ENCODE measurements around the gene CCDC78. TPM values are rescaled to one million over a fixed set of nuclear protein-coding genes. Genes with fewer than 3 reads are reported as not detected.
A peak's percentile ranks its signal among the peaks of the same experiment; 100 is the strongest.
"Not testable (repeated sequence)": the region's sequence is repeated elsewhere in the genome, so short reads cannot be mapped to it uniquely, and the experiment has no call there.

CCDC78 gene
- total RNA-seq, 1 experiment from 2014 or later, result 0.25 TPM

DNA sequence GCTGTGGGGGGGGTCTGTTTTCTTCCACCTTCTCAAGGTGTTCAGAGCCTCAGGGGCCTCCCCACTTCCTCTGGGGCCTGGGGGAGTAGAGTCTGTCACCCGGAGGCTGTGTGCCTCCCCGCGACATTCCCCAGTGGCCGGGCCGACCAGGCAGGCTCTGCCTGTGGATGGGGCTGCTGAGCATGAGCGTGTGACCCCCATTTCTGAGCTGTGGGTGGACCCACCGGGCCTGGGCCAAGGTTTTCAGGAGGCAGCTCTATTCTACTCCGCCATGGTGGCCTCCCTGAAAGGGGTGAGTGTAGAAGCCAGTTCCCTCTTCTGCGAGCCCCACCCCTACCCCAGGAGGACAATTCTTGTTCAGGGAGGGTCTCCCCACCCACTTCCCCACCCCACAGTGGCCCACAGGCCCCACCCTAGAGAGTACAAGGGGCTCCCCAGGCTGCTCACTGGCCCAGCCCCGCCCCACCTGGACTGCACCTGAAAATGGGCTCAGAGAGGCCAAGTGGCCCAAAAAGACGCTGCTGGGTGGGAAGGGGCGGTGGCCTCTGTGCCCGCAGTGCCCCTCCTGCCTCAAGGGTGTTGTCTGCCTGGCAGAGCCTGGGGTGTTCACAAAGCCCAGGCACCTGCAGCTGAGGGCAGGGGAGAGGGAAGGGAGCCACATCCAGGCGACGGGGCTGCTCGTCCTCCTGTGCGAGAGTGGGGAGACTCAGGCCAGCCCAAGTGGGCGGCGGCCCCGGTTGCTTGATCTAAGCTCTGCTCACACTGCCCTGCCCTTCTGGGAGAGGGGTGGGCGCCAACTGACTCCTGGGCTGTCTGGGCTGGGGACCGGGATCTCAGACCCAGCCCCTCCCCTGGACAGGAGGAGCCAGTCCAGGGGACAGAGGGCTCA lies 35.6 kb upstream of the CCDC78 start:
- no peak for DNase-seq (ENCODE audit: low read depth)

DNA sequence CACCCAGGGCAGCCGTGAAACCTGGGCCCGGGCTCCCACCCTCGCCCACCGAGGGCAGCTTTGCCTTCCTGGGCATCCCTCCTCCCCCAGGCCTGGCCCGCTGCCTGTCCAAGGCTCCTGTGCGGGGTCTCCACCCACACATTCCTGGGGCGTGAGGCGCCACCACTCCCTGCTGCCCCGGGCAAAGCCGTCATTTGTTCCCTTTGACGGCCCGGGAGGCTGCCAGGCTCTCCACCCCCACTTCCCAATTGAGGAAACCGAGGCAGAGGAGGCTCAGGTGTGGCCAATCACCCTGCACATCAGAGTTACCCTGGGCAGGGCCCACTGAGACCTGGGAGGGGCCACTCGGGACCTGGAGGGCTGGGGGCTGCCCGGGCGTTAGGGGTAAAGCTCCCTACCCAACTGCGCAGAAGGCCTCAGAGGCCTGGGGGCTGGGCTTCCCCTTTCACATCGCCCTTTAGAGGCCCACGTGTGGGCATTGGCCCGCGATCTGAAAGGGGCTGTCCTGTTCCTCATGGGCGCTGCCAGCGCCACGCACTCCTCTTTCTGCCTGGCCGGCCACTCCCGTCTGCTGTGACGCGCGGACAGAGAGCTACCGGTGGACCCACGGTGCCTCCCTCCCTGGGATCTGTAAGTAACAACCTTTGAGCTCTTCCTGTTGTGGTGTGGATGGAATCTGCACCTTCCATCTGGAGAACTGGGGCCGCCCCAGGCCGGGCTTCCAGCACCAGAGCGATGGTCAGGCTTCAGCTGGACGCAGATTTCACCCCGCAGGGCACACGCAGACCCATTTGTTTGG lies 34.5 kb upstream of the CCDC78 start, which contains the start of gene MSLN:
Gene MSLN (plus strand): TSS at position 190 of the 799 bp plus-strand sequence. CDS start 1,947 bp downstream, outside the sequence.
- peak; percentile 70 for DNase-seq (ENCODE audit: low read depth)

DNA sequence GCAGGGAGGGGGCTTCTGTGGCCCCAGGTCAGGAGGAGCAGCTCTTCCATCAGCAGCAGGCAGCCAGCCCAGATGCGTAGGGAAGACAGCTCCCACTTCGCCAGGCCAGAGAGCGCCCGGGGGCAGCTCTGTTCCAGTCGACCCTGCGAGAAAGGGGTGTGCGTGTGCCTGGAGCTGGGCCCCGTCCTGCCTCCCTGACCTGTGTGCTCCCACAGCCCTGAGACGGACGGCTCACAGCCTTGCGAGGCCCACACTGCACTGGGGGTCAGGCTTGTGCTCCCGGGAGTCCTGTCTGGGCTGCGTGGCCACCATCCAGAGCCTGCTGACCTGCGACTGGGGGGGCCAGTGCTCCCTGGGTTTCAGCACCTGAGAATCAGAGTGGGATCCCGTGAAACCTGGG lies 33.8 kb upstream of the CCDC78 start:
- DNase-seq (ENCODE audit: low read depth), result no peak

DNA sequence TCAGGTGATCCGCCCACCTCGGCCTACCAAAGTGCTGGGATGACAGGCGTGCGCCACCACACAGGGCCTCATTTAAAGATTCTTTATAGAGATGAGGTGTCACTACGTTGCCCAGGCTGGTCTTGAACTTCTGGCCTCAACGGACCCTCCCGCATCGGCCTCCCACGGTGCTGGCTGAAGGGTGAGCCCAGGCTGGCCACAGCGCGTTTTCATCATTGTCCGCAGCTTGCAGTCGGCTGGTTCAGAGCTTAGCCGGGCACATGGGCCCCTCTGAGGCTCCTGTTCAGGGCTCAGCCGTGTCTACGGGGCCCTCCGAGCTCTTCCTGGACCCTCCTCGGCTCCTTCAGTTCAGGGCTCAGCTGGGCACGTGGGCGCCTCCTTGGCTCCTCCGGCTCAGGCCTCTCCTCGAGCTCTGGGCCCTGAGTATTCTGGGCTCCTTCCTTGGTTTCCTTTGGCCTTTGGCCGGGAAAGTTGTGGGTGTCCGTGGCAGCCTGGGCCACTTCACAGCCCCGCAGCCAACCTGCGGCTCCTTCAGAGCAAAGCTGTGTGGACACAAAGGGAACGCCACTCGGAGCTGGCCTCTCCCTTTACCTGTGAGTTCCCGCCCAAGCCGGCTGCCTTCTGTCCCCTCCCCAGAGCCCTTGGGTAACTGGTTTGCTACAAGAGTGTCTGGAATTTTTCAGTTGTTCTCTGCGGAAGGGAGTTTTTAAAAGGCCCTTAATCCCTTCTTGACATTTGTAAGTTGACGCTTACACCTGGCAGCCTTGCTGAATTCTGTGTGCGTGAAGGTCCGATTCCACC lies 33.1 kb upstream of the CCDC78 start:
- DNase-seq (ENCODE audit: low read depth), result no peak

DNA sequence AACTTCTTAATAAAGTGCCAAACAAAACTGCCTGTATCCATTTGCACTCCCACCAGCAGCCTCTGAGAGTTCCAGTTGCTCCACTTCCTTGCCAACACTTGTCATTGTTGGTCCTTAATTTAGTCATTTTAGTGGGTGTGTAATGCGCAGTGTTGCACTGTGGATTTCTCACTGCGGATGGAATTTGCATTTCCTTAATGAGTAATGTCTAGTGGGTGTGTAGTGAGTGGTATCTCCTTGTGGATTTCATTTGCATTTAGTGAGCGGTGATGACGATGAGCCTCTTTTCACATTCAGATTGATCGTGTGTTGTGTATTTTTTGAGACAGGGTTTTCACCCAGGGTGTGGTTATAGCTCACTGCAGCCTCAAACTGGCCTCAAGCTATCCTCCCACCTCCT lies 30.2 kb upstream of the CCDC78 start:
- no peak for DNase-seq (ENCODE audit: low read depth)

DNA sequence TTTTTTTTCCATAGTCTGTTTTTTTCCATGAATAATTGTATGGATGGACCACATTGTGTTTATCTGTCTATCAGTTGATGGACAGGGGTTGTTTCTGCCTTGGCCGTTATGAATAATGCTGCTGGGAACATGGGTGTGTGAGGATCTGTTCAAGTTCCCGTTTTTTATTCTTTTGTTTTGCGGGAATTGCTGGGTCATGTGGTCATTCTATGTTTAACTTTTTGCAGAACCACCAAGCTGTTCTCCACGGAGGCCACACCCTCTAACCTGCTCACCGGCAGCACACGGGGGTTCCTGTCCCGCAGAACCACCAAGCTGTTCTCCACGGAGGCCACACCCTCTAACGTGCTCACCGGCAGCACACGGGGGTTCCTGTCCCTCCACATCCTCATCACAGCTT lies 28.4 kb upstream of the CCDC78 start:
- DNase-seq (ENCODE audit: low read depth), result no peak

DNA sequence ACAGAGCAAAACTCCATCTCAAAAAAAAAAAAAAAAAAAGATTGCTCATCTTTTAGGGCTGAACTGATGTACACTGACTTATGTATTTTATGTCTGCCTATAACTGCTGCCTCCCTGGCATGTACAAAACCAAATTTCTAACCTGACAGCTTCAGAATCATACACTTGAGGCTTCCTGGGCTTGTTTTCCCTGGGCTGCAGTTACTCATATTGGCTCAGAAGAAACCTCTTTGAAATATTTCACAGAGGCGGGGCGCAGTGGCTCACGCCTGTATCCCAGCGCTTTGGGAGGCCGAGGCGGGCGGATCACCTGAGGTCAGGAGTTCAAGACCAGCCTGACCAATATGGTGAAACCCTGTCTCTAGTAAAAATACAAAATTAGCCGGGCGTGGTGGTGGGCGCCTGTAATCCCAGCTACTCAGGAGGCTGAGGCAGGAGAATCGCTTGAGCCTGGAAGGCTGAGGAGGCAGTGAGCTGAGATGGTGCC lies 27.9 kb upstream of the CCDC78 start:
- not testable (repeated sequence) for DNase-seq (ENCODE audit: low read depth)

DNA sequence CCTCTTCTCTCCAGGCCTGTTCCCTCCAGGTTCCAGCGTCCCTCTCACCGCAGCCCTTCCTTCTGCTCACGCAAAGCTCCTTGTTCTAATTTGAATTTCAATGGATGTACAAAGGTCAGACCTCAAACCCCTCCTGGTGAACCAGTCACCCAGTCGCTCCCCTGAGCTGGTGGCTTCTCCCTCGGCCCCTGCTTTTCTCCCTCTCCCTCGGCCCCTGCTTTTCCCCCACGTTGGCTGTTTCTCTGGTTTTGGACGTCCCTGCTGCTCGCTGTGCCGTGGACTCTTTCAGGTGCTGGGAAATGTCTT lies 25.7 kb upstream of the CCDC78 start:
- no peak for DNase-seq (ENCODE audit: low read depth)

DNA sequence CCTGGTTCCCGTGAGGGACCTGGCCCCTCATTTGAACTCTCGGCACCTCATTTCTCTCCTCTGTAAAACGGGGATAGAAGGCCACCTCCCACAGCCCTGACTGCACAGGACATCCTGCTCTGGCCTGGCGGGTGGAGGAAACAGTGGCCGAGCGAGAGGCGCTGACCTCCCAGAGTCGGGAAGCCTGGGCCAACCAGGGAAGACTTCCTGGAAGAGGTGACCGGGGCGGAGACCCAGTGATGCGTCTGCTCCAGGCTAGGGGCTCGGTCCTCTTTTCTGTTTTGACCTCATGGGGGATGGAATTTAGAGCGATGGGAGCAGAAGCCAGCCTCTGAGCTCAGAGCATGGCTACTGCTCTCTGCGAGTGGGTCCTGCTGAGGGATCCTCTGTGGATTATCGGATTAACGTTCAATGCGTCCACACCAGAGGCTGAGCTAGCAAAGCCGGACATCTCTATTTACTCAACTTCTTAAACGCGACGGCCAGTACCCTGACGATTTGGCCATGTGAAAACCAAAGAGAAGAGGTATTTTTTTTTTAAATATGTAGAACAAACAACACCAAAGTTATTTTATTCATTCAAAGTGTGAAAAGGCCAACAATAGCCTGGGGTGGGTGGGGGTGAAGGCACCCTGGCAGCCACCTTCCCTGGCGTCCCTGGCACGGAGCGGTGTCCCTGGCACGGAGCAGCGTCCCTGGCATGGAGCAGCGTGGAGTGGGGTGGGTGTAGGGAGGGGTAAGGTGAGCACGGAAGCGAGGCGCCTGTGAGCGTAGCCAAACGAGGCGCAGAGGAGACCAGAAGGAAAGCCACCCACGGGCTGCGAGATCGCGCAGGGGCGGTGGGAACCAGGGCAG lies 25.1 kb upstream of the CCDC78 start:
- DNase-seq (ENCODE audit: low read depth), result no peak

DNA sequence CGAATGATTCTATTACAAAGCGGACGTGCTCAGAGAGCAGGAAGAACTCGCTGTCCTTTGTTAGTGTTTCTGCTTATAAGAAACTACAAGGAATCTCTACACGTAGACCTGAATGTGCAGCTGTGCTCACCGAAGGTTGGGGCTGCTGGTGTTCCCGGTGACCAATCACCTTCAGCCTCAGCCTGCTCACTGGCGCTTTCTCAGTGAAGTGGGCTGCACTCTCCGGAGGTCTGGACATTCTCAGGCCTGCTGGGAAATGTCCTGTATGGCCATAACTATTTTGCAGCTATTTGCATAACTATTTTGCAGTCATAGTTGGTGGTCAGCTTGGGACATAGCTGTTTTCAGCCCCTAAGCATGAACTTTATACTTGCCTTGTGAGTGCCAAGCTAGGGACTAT lies 24.2 kb upstream of the CCDC78 start:
- DNase-seq (ENCODE audit: low read depth), result no peak

DNA sequence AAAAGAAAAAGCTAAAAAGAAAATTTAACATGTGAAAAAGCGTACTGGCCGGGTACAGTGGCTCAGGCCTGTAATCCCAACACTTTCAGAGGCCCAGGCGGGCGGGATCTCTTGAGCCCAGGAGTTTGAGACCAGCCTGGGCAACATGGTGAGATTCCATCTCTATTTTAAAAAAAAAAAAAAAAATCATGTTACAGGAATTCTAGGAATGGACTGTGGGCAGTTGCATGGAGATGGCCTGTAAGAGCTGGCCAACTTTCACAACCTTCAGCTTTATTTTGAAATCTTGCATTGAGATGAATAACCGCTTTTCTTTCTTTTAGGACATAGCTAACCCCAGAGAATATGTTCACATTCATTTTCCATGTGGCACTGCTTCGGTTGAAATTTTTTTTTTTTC lies 22.8 kb upstream of the CCDC78 start:
- peak; percentile 42 for DNase-seq (ENCODE audit: low read depth)

DNA sequence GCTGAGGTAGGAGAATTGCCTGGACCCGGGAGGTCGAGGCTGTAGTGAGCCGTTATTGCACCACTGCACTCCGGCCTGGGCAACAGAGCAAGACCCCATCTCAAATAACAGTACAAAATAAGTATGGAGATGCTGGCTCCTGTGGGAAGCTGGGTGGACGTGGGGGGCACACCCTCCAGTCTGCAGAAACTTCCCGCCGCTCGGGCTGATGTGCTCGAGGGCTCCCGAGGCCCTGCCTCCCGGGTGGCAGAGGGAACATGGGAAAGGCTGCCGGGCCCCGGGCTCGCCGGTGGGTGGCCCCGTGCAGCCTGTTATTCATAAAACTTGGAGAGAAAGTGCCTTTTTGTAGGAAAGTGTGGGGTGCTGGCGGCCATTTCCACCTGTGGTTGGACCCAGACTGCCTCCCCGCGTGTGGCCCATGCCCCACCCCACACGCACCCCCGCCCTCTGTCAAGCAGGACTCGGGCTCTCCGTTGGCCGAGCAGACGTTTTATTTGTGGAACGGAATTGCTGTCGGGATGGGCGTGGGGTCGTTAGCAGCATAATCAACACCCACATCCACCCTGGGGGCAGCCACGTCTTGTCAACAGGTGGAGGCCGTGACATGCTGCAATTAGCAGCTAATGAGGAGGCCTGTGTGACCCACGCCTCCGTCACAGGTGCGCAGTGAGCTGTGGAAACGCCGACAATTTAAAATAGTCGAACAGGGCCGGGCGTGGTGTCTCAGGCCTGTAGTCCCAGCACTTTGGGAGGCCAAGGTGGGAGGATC lies 21.9 kb upstream of the CCDC78 start:
- no peak for DNase-seq (ENCODE audit: low read depth)

DNA sequence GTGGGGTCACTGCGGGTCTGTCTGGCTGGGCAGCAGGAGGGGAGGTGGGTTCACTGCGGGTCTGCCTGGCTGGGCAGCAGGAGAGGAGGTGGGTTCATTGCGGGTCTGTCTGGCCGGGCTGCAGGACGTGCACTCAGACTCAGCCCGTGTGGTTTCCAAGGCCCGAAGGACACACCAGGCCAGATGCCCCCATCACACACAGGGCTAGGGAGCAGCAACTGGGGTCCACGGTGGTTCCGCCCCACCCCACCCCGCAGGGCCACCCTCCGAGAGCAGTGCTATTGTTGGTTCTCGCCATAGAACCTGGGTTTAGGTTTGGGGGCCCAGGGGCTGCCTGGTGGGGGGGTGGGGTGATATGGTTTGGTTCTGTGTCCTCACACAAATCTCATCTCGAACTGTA lies 20.4 kb upstream of the CCDC78 start:
- no peak for DNase-seq (ENCODE audit: low read depth)

DNA sequence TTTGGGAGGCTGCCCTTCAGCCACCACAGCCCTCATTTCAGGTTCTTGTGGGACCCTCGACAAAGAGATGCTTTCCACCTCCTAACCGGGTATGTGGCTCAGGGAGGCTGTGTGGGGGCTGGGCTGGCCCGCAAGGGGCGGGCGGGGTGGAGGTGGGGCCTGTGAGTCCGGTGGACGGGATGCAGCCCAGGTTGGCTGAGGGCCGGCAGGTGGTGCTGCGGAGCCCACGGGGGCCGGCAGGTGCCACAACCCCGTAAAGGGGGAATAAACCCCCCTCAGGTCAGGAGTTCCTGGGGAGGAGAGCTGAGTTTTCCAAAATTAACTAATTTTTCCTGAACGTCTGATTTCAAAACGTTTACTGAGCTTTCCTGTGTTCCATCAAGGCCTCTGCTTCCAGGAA lies 19.5 kb upstream of the CCDC78 start:
- DNase-seq (ENCODE audit: low read depth), result no peak

DNA sequence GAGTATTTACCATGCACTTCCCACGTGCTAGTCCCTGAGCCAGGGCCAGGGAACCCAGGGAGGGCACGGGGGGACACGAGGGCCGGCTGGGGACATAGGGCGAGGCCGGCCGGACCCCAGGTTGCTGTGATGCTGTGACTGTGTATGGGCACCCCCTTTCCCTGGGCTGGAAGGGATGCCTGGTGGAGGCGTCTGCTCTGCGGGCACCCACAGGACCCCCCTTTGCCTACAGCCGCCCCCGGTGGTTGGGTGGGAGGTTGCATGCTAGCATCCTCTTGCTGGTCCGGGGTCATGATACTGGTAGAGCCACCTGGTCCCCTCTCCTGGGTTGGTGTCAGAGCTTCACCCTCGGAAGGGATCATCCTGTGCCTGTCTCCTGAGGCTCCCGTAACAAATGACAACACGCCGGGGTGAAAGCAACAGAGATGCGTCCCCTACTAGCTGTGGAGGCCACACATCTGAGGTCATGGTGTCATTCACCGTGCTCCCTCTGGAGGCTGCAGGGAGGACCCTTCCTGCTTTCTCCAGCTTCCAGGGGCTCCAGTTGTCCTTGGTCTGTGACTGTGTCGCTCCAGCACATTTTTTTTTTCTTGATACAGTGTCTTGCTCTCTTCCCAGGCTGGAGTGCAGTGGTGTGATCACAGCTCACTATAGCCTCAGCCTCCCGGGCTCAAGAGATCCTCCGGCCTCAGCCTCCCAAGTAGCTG lies 17.7 kb upstream of the CCDC78 start:
- no peak for DNase-seq (ENCODE audit: low read depth)

DNA sequence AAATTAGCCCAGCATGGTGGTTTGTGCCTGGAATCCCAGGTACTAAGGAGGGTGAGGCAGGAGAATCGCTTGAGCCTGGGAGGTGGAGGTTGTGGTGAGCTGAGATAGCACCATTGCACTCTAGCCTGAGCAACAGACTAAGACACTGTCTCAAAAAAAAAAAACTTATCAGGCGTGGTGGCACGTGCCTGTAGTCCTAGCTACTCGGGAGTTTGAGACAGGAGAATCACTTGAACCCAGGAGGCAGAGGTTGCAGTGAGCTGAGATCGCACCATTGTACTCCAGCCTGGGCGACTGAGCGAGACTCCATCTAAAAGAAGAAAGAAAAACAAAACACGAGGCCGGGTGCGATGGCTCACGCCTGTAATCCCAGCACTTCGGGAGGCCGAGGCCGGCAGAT lies 16.7 kb upstream of the CCDC78 start:
- not testable (repeated sequence) for DNase-seq (ENCODE audit: low read depth)

DNA sequence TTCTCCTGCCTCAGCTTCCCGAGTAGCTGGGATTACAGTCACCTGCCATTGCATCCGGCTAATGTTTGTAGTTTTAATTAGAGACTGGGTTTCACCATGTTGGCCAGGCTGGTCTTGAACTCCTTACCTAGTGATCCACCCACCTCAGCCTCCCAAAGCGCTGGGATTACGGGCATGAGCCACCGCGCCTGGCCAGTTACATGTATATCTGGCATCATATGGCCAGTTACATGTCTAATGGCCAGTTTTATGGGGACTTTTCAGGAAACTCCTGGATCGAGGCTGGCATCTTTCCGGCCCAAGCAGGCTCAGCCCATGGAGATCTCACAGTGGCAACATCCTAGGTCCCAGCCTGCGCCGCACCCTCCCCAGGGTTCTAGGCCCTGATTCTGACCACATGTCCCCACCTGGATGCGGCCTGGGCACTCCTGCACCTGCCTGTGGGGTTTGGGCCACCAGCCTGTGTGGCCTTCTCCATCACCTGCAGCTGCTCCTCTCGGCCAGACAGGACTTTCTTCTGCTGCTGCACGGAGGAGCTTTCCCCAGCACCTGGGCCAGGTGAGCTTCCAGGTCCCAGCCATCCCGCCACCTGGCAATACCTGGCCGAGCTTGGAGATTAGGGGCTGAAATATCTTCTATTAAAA lies 15.9 kb upstream of the CCDC78 start:
- DNase-seq (ENCODE audit: low read depth), result no peak

DNA sequence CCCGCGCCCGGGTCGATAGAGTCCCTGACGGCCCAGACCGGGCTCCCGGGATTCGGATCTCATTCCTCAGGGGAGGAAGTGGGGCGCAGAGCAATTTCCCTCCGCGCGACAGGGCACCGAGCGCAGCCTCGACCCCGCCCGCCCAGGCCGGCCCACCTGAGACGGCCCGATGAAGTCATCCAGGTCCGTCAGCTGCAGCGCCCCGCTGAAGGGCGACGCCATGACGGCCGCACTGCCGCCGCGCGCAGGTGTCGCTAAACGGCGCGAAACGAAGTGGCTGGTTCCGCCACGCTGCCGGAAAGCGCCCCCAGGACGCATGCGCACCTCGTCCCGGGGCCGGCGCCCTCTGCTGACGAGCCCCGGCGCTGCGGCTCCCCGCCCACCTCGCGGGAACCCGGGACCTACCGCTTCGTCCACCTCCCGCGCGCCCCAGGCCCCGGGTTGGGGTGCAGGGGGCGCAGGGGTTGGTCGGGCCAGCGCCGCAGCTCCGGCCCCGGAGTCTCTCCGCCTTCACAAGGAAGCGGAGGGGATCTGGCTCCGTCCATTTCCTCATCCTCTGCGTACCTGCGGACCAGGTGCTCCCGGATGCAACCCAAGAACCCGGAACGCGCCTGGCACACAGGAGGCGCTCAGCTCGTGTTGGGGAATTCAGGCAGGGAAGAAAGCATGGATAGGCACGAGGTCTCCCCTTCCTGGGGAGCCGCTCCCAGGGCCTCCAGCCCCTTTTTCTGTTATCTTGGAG lies 14.7 kb upstream of the CCDC78 start, which contains the start of gene CIAO3:
Gene CIAO3 (minus strand): TSS at position 234 of the 742 bp plus-strand sequence. CDS start 12 bp downstream, at position 222.
- peak; percentile 82 for DNase-seq (ENCODE audit: low read depth)
